GM18870 (cell line): Measurements from ENCODE around the gene GRIN2C.
"Not testable (repeated sequence)": the region's sequence is repeated elsewhere in the genome, so short reads cannot be mapped to it uniquely, and the experiment has no call there.

Source experiments
- ATAC-seq: cut with Tn5 transposase; IDR thresholded peaks from one replicate; pipeline ENCODE4 v1.9.1; 2021; ENCODE audit warnings: moderate library complexity; ENCODE audit not compliant: unreplicated experiment

GRIN2C gene

DNA sequence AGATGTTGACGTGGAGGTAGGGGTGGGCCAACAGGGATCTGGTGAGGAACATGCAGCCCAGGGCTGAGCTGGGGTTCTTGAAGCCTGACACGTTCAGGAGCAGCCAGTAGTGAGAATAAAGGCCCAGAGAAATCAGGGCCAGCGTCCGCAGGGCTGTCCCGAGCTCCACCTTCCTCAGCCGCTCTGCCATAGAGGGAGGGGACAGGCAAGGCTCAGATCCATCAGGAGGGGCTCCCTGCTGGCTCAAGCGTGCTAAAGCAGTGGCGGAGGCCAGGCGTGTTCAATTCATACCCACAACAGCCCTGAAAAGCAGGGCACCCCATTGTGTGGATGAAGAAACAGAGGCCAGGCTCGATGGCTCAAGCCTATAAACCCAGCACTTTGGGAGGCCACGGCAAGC lies 21.4 kb upstream of the GRIN2C start:
- ATAC-seq = no peak

DNA sequence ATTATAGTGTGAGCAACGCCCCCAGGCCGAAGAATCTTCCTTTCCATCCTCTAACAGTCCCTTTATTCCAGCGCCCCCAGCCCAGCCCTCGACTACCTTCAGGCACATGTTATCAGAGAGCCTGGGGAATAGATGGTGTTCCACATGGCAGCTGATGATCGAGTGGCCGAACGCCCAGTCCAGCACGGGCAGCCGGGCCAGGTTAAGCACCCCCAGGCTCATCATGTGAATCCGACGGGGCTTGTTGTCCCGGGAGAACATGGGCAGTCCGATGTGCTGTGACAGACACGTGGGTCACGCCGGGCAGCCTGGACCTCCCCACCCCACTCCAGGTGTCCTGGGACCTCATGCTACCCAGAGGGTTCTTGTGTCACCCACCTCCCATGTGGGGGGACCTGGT lies 19.6 kb upstream of the GRIN2C start:
- no peak for ATAC-seq

DNA sequence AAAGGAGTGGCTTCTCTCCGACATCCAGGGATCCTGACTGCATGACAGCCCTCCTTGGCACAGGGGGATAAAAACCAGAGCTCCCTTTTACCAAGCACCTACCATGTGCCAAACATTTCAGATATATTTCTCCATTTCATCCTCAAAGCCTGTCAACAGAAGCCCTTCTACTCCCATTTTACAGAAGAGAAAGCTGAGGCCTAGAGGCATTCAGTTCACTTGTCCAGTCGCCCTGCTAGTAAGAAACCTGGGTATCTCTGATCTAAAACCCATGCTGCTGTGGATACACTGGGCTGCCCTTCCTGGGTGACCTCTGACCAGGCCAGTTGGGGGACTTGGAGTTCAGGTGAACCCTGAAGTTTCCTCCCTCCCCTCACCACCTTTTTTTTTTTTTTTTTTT lies 19.0 kb upstream of the GRIN2C start:
- no peak for ATAC-seq

DNA sequence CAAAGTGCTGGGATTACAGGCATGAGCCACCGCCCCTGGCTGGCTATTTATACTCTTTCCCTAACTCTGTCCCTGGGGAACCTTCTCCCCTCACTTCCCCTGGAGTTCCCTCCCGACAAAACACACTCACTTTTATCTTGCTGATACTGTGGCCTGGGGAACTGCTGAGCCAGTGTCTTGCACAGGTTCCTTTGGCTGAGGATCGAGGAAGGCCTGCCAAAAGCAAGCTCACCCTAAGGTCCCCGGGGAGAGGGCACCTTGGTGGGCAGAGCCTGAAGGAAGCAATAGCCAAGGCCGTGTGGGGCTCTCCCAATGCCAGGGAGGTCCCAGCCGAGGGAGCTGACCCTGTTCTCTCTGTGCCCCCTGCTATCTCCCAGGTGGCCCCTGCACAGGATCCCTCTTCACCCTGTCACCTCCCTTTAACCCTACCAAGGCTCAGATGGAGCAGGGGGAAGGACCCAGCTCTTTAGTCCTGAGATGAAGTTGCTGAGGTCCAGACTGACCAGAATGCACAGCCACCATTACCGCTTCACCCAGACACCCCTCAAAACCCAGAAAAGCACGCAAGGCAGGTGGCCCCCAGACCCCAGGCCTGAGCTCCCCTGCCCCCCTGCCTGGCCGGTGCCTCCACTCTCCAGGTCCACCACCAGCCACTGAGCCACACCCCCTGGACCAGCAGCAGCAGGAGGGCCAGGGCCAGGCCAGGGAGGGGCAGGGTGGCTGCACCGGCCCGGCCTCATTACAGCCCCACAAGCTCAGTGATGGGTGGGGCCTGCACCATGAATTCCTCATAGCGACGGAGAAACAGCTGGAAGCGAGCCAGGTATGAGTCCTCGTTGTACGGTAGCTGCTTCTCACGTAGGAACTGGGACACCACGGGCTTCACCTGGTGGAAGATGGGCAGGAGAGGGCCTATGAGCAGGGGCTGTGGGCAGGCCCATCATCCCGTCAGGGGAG lies 18.2 kb upstream of the GRIN2C start:
- ATAC-seq = no peak

DNA sequence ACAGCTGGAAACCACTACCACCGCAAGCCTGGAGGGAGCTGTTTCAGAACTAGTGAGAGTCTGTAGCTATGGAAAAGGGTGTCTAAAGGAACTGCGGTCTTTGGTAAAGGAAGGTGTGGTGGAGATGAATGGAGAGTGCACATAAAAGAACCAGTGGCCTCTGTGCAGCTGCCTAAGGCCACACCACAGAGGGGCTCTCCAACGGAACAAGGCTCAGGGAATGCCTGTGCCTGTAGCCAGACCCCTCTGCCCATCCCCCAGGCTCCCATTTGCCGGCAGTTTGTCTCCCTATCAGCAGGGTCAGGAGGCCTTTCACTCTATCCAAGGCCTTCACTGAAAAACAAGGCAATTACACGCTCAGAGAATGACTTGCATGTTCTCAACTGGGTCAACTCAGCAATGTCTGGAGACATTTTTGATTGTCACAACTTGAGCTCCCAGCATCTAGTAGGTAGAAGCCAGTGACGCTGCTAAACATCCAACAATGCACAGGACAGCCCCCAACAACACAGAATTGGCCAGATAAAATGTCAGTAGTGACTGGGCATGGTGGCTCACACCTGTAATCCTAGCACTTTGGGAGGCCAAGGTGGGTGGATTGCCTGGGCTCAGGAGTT lies 16.4 kb upstream of the GRIN2C start:
- ATAC-seq = no peak

DNA sequence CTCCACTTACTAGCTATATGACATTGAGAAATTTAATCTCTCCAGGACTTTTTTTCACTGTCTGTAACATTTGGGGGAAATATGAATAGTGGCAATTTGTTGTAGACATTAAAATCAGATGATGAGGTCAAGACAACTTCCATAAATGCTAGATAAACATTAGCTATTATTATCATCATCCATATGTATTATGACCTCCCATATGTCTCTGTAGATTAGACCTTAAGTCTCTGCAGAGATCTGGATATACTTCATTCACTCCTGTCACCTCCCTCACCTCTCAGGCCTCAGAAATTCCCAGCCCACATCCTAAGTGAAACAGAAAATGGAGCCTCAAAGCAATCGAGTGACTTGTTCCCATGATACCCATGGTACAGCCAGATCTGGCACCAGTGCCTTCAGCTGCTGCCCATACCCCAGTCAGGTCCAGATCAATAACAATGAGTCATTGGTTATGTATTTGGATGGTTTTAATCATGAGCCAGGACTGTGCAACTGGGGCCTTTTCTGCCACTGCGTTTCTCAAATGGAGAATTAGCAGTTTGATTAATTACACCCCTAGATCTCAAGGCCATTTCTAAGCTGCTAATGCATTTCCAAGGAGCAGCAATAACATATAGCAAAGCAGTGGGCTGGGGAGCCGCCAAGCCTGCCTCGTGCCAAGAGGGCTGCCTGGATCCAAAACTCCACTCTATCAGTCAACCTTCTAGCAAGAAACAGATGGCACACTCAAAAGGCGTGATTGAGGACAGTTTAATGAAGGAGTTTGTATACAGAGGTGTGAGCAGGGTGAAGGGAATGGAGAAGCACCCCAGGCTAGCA lies 15.7 kb upstream of the GRIN2C start:
- ATAC-seq = no peak

DNA sequence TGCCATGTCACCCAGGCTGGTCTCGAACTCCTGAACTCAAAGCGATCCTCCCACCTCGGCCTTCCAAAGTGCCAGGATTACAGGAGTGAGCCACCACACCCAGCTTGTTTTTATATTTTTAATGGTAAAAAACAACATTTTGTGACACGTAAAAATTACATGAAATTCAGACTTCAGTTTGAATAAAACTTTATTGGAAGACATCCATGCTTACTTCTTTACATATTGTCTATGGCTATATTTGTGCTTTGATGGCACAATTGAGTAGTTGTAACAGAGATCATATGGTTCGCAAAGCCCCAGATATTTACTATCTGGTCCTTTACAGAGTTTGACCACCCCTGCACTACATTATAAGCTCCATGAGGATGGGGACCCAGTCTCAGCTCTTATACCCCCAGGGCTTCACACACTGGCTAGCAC lies 14.9 kb upstream of the GRIN2C start:
- no peak for ATAC-seq

DNA sequence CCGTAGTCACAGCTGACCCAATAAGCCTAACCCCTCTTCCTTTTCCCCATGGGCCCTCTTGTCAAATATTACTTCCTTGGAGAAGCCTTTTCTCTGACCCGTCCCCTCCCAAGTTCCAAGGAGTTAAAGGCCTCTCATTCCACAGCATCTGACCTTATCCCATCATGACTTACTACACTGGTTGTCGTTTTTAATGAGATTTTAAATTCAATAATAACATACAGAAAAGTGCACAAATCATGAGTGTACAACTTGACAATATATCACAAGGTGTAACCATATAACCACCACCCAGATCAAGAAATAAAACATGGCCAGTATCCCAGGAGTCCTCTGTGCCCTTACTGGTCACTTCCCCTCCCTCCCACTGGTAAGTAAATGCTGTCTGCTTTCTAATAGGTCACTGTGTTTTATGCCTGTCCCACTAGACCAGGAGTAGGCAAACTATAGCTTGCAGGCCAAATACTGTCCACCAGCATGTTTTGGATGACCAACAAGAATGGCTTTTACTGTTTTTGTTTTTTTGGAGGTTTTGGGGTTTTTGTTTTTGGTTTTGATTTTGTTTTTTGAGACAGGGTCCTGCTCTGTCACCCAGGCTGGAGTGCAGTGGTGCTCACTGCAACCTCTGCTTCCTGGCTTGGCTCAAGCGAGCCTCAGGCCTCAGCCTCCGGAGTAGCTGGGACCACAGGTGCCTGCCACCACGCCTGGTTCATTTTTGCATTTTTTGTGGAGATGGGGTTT lies 14.4 kb upstream of the GRIN2C start:
- no peak for ATAC-seq

DNA sequence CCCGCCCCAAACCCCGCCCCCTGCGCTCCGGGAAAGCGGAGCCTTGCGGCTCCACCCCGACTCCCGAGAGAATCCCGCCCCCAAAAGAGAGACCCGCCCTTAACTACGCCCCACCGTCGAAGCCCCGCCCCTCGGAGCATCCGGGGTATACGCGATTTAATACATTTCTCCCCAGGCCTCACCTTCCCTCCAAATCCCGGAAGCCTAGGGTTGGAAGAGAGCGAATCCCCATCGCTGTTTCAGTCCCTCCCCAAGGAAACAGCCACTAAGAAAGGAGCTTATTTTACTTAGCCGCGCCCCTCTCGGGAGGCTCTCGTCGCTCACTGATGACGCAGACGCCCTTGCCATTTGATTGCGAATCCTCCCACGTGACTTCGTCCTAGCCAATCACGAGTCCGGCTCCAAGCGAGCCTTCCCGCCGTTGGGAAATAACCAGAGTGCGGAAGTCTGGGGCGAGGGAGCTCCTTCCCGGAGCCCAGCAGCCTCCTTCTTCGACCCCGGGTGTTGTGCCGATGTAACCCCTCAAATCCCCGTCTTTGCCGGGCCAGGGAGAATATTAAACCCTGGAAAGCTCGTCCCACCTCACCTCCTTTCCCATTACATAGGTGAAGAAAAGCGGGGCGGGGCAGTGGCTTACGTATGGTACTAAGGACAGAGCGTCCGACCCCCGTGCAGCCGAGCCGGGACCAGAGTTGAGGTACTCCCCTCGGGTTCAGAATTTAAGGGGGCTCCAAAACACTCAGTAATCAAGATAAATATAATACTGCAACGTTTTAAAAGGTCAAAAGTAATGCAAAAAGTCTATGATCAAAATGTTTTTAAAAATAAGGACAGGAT lies 13.6 kb upstream of the GRIN2C start:
- ATAC-seq = peak; percentile 92

DNA sequence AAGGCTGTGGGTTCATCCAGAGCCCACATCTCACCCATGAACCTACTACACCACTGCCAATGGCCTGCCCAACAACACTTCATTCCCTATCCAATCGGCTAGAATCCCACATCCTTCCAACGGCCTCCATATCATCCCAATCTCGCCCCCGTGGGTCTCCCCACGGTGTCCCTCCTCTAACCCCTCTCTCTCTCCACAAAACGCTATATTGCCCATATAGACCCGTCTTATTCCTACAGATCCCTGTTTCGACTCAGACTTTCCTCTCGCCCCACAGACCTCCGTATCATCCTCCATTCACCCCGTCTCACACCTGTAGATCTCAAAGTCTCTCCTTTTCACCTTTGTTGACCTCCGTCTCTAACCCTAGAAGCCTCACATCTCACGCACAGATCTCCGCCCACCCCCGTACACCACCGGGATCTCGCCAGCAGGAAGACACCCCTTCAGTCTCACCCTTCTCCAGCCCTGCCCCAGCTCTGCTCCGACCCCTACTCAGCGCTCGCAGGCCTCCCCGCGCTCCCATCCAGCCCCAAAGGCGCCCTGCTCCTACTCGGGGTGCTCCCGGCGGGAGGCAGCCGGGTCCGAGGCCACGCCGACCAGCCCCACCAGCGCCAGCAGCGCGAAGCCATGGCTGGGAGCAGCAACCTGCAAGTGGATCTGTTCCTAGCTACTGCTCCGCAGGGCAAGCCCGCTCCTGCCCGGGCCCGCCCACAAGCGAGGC lies 12.8 kb upstream of the GRIN2C start, which contains the start of gene FDXR:
FDXR (minus strand) TSS at position 682 of the 724 bp plus-strand sequence; CDS start at position 632, 50 bp downstream.
- peak; percentile 23 for ATAC-seq

DNA sequence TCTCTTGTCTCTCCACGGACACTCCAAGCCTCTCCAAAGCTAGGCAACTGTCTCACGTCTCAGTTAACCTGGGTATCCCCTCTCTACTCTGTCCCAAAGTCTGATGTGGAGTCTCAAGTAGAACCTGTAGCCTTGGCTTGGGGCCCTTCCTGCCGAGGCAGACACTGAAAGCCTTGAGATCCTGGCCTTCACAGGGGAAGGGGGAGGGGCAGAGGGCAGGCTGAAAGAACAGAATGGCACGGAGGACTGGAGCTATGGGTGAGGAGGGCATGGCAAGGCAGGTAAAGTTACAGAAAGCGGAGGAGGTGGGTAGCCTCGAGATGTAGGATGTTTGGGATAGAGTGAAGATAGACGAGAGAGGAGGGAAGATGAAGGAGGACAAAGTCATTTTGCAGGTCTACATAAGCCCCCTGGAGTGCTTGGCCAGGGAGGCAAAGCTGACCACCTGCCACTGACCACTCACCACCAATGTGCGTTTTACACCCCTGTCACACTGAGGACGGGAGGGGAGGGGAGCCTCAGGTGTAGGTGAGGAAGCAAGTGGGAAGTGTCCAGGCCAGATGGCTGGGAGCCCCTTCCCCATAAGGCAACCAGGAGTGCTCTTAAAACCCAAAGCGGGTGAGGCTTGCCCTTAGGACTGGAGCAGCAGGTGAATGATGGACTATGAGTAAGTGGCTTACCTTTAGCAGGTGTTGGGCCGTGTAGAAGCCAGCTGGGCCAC lies 11.8 kb upstream of the GRIN2C start:
- no peak for ATAC-seq

DNA sequence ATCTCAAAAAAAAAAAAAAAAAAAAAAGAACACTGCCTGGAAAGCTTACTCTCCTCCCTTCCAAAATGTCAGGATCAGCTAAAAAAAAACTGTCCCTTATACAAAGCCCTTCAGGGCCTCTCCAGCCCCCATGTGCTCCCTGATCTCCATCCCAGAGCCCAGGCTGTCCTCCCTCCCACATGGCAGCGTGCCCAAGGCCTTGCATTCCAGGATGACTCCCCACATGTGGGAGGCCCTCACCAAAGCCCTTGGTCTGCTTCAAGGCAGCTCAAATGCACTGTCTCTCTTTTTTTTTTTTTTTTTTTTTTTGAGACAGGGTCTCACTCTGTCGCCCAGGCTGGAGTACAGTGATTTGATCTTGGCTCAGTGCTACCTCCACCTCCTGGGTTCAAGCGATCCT lies 10.8 kb upstream of the GRIN2C start:
- no peak for ATAC-seq

DNA sequence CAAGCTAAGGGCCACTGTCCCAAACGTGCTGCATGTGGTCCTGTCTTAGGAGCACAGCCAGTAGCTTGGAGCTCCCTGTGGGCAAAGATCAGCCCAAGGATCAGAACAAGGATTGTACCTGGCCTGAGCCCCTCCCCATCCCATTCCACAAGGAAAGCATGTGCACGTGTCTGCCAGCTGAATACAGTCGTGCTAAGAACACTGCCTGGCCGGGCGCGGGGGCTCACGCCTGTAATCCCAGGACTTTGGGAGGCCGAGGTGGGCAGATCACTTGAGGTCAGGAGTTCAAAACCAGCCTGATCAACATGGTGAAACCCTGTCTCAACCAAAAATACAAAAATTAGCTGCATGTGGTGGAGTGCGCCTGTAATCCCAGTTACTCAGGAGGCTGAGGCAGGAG lies 10.3 kb upstream of the GRIN2C start:
- ATAC-seq = not testable (repeated sequence)

DNA sequence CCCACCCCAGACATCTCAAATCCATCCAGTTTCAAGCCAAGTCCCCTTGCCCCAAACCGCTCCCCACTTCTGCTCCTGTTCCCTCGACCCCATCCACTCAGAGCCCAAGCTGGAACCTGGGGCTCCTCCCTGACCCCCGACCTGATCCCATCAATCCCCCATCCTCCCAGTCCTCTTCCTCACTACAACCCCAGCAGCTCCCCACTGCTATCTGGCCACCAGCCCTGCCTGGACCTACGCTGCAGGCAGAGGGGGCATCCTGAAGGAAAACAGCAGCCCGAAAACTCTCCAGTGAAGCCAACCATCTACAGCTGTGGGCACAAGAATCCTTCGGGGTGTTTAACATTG lies 9.2 kb upstream of the GRIN2C start:
- ATAC-seq = no peak

DNA sequence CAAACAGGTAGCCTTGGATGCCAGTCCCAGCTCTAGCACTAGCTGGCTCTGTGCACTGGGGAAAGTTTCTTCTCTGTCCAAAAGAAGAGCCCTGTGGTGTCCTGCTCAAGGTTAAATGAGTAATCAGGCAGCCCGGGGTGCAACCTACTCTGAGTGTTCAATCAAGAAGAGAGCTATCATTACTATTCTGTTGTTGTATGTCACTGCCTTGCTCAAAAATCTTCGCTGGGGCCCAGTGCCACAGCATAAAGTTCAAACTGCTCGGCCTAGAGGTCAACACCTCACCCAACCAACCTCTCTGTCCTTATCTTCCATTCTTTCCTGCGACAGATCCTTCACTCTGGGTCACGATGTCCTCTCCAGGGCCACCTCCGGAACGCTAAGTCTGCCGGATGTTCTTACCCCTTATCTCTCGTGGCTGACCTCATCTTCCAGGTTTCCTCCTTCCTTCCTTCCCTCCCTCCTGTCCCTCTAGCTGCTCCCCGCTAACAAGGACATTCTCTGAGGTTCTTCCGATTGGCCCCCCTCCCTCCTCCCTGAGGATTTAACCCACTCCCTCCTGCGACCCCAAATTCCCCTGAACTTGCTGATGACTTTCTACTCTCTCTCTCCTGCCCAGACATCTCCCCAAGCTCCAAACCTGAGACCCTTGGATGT lies 8.7 kb upstream of the GRIN2C start:
- no peak for ATAC-seq

DNA sequence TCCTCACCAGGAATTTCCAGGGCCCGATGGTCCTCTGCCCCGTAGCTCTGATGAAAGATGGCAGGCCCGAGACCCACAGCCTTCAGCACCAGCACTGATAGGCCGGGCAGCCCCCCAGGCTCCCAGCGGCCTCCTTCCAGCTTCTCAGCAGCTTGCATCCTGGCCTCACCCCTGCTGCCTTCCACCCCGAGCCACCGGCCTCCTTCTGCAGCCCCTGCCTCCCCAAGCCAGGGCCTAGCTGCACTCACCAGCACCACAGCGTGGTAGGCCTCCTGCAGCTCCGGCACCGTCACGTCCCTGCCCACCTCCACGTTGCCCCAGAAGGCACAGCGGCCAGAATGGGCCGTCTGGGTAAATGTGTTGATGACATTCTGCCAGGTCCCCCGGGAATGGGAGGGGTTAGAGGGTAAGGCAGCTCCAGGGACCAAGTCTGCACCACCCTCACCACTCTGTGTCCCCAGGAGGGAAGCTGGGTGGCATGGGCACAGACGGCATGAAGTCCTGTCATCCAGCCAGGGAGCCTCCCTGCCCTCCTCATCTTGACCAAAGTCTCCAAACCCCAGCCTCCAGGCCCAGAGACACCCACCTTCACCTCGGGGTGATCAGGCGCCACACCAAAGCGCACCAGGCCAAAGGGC lies 6.6 kb upstream of the GRIN2C start:
- no peak for ATAC-seq

DNA sequence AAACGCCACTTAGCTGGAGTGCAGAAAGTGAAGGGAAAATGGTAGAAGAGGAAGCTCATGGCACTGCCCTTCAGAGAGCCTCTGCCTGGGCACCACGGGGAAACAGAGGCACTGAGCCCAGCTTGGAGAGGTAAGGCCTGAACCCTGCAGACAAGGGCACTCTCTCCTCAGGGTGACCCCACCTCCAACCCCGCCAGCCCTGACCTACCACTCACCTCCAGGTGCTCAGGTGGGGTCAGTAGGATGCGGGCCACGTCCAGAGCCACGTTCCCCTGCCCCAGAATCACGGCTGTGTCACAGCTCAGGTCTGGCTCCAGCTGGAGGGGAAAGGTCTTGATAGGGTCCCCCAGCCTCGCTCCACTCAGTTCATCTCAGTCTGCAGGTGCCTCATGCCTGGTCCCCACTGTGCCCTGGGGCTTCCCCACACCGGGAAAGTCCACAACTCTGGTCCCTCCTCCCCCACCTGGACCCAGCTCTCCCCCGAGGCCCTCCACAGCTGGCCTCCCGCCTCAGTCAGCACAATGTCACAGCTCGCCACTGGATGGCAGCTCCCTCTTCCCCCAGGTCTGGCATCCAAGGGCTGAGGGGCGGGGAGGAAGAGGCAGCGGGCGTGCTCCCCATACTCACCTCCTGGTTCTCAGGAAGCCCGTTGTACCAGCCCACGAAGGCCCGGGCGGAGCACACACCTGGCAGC lies 6.0 kb upstream of the GRIN2C start:
- ATAC-seq = no peak
